Parathyroid adenoma (tissue), 2 donors: ENCODE results near the gene CBLN3.

Experiments
- H2AFZ ChIP-seq: fragments of 300-600 bp; sonication (generic); one replicate; pipeline ENCODE4 v1.7.0; 2017; ENCODE audit warnings: antibody characterized with exemption, mild to moderate bottlenecking
- H3K27ac ChIP-seq: fragments of 300-600 bp; sonication (generic); one replicate; pipeline ENCODE4 v1.7.0; 2017
- H3K27me3 ChIP-seq: fragments of 300-600 bp; sonication (generic); one replicate; pipeline ENCODE4 v1.7.0; 2017; ENCODE audit warnings: low read length; ENCODE audit not compliant: control insufficient read depth, insufficient read depth
- H3K36me3 ChIP-seq: fragments of 300-600 bp; sonication (generic); one replicate; pipeline ENCODE4 v1.7.0; 2017; ENCODE audit warnings: low read length; ENCODE audit not compliant: control insufficient read depth, insufficient read depth
- H3K4me1 ChIP-seq: fragments of 300-600 bp; sonication (generic); one replicate; pipeline ENCODE4 v1.7.0; 2017; ENCODE audit warnings: control low read depth
- H3K4me2 ChIP-seq: fragments of 300-600 bp; sonication (generic); one replicate; pipeline ENCODE4 v1.7.0; 2017; ENCODE audit warnings: low read length
- H3K4me3 ChIP-seq: fragments of 300-600 bp; sonication (generic); one replicate; pipeline ENCODE4 v1.7.0; 2017; ENCODE audit warnings: low read depth, low read length
- H3K79me2 ChIP-seq: fragments of 300-600 bp; sonication (generic); one replicate; pipeline ENCODE4 v1.7.0; 2017; ENCODE audit warnings: control low read depth
- H3K9ac ChIP-seq: fragments of 300-600 bp; sonication (generic); one replicate; pipeline ENCODE4 v1.7.0; 2017; ENCODE audit warnings: mild to moderate bottlenecking
- H3K9me3 ChIP-seq: fragments of 300-600 bp; sonication (generic); one replicate; pipeline ENCODE4 v1.7.0; 2017; ENCODE audit warnings: low read length; ENCODE audit not compliant: control insufficient read depth
- CTCF ChIP-seq: fragments of 300-600 bp; sonication (generic); IDR thresholded peaks from one replicate; pipeline ENCODE4 v1.7.0; 2017; ENCODE audit warnings: antibody characterized with exemption, mild to moderate bottlenecking
- donor health status: primary hyperparathyroidism.

CBLN3 gene

GRCh38 chr14:24377126-24377525 is 52.3 kb downstream of the CBLN3 start:
- H3K36me3 ChIP-seq: no peaks in the 10 kb centered on the region
- H3K9me3 ChIP-seq: no peaks in the 10 kb centered on the region
- H3K4me2 ChIP-seq: no peak overlapping the region
- TF ChIP-seq CTCF: no peak
- peaks cover 14% of the 10 kb centered on the region for H3K4me1 ChIP-seq
- H3K27ac ChIP-seq: no peak overlapping the region
- H3K79me2 ChIP-seq: no peaks in the 10 kb centered on the region
- no peak overlapping the region for H3K4me3 ChIP-seq
- H2AFZ ChIP-seq: peak overlapping the region; percentile 47
- H3K27me3 ChIP-seq: no peaks in the 10 kb centered on the region
- H3K9ac ChIP-seq: no peak overlapping the region
